BE2C (cell line): Measurements from ENCODE around the gene GAS7.

Experiments
- DNase-seq: peaks from one replicate; pipeline ENCODE4 v3.0.0-alpha.2; 2020
- H3K27me3 ChIP-seq: fragments of 250-450 bp; sonication (Bioruptor Pico); 2 replicates; pipeline ENCODE4 v1.5.1; 2020; ENCODE audit warnings: mild to moderate bottlenecking
- H3K36me3 ChIP-seq: fragments of 250-450 bp; sonication (Bioruptor Pico); 2 replicates; pipeline ENCODE4 v1.5.1; 2020; ENCODE audit warnings: mild to moderate bottlenecking
- H3K4me1 ChIP-seq: fragments of 250-450 bp; sonication (Bioruptor Pico); 2 replicates; pipeline ENCODE4 v1.5.1; 2020
- H3K4me3 ChIP-seq: 2 replicates; pipeline ENCODE4 v1.5.1; 2011; ENCODE audit warnings: low read depth, low read length
- H3K9me3 ChIP-seq: fragments of 250-450 bp; sonication (Bioruptor Pico); 2 replicates; pipeline ENCODE4 v1.5.1; 2020
- CTCF ChIP-seq: IDR thresholded peaks from 2 replicates; pipeline ENCODE4 v1.5.1; 2012; ENCODE audit warnings: mild to moderate bottlenecking, low read depth, low read length

The GAS7 gene

GRCh38 chr17:10144456-10144855 lies 54.0 kb downstream of the GAS7 start:
- DNase-seq, result no peak
- Histone ChIP-seq H3K36me3 (no peaks in the 10 kb centered on the region), H3K4me1 (no peaks in the 10 kb centered on the region), H3K4me3 (no peak overlapping the region), H3K27me3 (no peaks in the 10 kb centered on the region), H3K9me3 (no peaks in the 10 kb centered on the region)
- TF ChIP-seq CTCF, result no peak

GRCh38 chr17:10141436-10141835 lies 57.0 kb downstream of the GAS7 start:
- H3K36me3 ChIP-seq, result no peaks in the 10 kb centered on the region
- no peak for TF ChIP-seq CTCF
- no peak for DNase-seq

GRCh38 chr17:10139577-10139976 lies 58.8 kb downstream of the GAS7 start:
- Histone ChIP-seq H3K4me1 (no peaks in the 10 kb centered on the region), H3K9me3 (no peaks in the 10 kb centered on the region), H3K4me3 (no peak overlapping the region), H3K36me3 (no peaks in the 10 kb centered on the region), H3K27me3 (no peaks in the 10 kb centered on the region)
- DNase-seq, result no peak
- TF ChIP-seq CTCF, result no peak

More at GRCh38 chr17:10141436-10141835, 57.0 kb downstream of the GAS7 start:
- Histone ChIP-seq H3K4me3 (no peak overlapping the region), H3K27me3 (no peaks in the 10 kb centered on the region), H3K9me3 (no peaks in the 10 kb centered on the region), H3K4me1 (no peaks in the 10 kb centered on the region)

GRCh38 chr17:10136258-10136981 lies 62.0 kb downstream of the GAS7 start:
- Histone ChIP-seq H3K27me3 (no peaks in the 10 kb centered on the region), H3K9me3 (no peaks in the 10 kb centered on the region), H3K36me3 (no peaks in the 10 kb centered on the region), H3K4me1 (no peaks in the 10 kb centered on the region), H3K4me3 (no peak overlapping the region)
- DNase-seq, result no peak
- no peak for TF ChIP-seq CTCF

GRCh38 chr17:10135539-10136257 lies 62.7 kb downstream of the GAS7 start:
- no peak for DNase-seq
- H3K27me3 ChIP-seq, result no peaks in the 10 kb centered on the region
- TF ChIP-seq CTCF, result no peak
- H3K36me3 ChIP-seq, result no peaks in the 10 kb centered on the region
- no peak overlapping the region for H3K4me3 ChIP-seq
- no peaks in the 10 kb centered on the region for H3K9me3 ChIP-seq
- H3K4me1 ChIP-seq, result no peaks in the 10 kb centered on the region

- no peaks in the 10 kb centered on the region for H3K27me3 ChIP-seq
- no peak for DNase-seq
- H3K9me3 ChIP-seq, result no peaks in the 10 kb centered on the region
- H3K36me3 ChIP-seq, result no peaks in the 10 kb centered on the region
- no peaks in the 10 kb centered on the region for H3K4me1 ChIP-seq
- H3K4me3 ChIP-seq, result no peak overlapping the region
- no peak for TF ChIP-seq CTCF
Observed at GRCh38 chr17:10130677-10131076, 67.7 kb downstream of the GAS7 start.
